ENCODE data around the gene FGR.
"Not testable (repeated sequence)": the region's sequence is repeated elsewhere in the genome, so short reads cannot be mapped to it uniquely, and the experiment has no call there.

Gene FGR
- total RNA-seq, result 0.13 to 0.31 reads per million in 2 donors

GRCh38 chr1:27634985-27635367, at the start of gene FGR:
FGR (minus strand) TSS chr1:27635185; CDS start chr1:27623916, 11,269 bp downstream.
- DNase-seq, result no peak

DNA sequence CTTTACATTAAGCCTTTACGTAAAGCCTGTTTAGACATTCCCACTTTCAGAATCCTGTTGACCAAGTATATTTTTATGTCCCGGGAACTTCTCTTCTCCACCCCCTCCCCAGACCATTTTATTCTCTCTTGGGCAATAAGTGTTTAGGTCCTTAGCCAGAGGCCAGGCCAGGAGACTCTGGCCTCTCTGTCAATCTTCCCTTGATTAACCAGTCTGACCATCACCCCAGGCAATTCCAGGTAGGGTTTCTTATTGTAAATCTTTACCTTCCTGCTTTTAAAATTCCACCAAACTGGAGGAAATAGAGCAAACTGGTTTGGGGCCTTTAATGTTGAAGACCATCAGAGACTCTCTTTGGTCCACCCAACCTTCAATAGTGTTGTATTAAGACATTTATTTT, 49.2 kb upstream of the FGR start:
- no peak for DNase-seq

GRCh38 chr1:27682351-27682944, 47.5 kb upstream of the FGR start:
- DNase-seq, result no peak

- not testable (repeated sequence) for DNase-seq
Observed at GRCh38 chr1:27681580-27681979, 46.6 kb upstream of the FGR start.

DNA sequence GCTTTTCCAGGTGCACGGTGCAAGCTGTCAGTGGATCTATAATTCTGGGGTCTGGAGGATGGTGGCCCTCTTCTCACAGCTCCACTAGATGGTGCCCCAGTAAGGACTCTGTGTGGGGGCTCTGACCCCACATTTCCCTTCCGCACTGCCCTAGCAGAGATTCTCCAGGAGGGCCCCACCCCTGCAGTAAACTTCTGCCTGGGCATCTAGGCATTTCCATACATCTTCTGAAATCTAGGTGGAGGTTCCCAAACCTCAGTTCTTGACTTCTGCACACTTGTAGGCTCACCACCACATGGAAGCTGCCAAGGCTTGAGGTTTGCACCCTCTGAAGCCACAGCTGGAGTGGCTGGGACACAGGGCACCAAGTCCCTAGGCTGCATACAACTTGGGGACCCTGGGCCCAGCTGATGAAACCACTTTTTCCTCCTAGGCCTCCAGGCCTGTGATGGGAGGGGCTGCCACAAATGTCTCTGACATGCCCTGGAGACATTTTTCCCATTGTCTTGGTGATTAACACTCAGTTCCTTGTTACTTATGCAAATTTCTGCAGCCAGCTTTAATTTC, 45.3 kb upstream of the FGR start:
- DNase-seq, result not testable (repeated sequence)

DNA sequence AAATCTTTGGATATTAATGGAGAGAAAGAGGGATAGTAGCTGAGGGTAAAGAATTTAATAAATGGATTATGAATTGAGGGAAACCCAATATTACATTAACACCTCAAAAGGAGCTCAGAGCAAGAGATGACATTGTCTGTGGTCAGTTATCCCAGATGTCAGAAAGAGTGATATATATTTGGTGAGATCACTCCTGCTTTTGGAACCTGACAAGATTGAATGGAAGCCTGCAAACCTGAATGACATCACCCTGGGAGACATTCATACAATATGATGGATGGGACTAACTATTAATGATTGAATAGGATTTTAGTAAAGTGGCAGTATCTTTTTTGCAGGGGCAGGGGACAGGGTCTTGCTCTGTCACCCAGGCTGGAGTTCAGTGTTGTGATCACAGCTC, 43.8 kb upstream of the FGR start:
- no peak for DNase-seq

DNA sequence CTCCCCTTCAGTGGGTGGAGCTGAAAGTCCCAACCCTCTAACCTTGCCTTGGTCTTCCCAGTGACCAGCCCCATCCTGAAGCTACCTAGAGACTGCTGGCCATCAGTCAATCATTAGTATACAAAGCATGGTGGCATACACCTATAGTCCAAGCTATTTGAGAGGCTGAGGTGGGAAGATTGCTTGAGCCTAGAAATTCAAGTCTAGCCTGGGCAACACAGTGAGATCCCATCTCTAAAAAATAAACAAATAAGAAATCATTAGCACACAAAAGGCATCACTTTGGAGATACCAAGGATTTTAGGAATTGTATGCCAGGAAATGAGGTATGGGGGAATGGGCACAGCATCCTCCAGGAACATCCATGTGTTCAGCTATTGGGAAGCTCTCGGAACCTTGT, 41.4 kb upstream of the FGR start:
- DNase-seq, result no peak

DNA sequence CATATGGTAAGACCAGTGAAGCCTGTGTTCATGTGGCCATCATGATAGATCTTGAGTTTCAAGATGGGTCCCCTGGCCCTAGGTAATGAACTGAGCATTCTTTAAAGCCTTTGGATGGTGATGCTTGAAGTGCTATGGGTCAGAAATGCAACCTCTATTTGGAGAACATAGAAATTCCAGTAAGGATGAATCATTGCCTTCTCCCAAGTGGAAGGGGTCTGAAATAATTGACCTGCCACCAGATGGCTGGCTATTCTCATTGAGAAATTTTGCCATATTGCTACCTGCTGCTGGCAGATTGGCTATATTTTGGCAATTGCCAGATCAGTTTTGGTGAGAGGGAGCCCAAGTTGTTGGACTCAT, 37.7 kb upstream of the FGR start:
- no peak for DNase-seq

DNA sequence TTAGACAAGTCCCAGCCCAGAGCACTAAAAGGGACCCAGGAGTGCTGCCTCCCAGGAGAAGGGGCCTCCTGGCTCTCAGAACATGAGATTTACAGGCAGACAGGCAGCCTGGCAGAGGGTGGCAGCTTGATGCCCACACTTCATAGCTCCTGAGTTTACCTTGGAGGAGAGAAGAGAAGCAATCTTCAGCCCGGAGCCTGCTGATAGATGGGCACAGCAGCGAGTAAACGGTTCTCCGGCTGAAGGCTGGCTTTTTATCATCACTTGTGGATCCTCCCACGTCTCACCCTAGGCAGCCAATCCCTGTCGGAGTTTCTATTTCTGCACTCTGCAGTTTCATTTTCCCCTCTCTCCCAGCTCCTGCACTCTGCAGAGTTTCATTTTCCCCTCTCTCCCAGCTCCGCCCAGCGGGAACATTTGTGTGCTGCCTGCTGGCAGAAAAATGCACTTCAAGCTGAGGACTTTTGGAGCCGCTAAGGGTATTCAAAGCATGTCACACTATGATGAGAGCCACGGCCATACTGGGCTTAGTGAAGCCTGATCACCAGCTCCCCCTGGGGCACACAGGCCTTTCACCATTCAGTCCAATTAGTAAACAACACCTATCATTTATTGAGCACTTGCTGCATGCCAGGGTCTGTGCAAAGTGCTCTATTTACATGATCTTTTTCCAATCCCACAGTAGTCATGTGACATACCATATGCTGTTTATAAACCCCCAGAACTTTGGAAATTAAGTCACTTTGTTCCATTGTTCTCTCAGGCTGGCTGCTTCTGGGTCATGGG, 37.2 kb upstream of the FGR start, which contains the start of gene IFI6:
Gene IFI6 (minus strand): TSS at position 229 of the 786 bp plus-strand sequence. CDS start 2,878 bp downstream, outside the sequence.
- DNase-seq, result peak; percentile 41 to 91 (median 67)

GRCh38 chr1:27669876-27670275, 34.9 kb upstream of the FGR start:
- no peak for DNase-seq

DNA sequence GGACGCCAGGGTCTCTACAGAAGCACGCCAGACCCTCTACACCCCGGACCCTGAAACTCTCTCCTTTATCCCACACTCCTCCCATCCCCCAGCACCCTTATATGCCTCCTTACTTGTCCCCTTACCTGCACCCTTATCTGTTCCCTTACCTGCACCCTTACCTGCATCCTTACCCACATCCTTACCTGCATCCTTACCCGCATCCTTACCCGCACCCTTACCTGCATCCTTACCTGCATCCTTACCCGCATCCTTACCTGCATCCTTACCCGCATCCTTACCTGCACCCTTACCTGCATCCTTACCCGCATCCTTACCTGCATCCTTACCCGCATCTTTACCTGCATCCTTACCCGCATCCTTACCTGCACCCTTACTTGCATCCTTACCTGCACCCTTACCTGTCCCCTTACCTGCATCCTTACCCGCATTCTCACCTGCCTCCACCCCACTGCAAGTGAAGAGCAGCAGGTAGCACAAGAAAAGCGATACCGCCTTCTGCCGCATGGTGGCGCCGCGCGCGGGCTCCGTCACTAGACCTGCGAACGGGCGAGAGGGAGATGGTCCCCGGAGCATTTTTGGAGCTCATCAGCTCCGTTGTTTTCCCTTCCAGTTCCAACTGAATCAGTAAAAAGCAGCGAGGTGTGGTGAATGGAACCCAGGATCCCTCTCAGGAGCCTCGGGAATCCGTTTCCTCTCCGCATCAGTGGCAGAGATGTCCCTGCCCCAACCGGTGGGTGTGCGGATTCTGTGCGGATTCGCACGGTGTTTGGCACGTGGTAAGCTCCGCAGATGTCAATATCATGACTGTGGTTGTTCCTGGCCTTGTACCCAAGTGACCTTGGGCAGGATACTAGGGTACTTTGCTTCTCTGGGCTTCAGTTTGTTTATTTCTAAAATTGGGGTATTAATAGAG, 34.1 kb upstream of the FGR start:
- DNase-seq, result peak; percentile 69 to 87 (median 78)

- no peak for DNase-seq
Observed at GRCh38 chr1:27668121-27668807, 33.3 kb upstream of the FGR start.

DNA sequence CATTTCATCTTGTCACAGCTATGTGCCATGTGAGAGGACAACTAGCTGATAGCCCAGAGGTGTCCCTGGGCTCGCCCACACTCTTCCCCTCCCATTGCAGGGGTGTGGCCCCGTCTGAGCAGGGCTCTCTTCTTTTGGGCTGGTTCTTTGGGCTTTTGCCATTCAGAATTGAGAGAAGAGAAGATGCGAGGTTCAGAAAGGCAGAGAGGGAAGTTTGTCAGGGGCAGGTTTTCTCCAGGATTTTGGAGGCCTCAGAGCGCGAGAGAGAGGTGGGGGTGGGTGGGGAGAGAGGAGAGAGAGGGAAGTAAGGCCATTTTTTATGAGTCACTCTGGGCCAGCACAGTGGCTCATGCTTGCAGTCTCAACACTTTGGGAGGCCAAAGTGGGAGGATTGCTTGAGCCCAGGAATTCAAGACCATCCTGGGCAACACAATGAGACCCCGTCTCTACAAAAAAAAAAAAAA, 31.8 kb upstream of the FGR start:
- no peak for DNase-seq

- no peak for DNase-seq
Observed at GRCh38 chr1:27666294-27666693, 31.3 kb upstream of the FGR start.

- DNase-seq, result no peak
Observed at GRCh38 chr1:27665016-27665651, 30.1 kb upstream of the FGR start.

DNA sequence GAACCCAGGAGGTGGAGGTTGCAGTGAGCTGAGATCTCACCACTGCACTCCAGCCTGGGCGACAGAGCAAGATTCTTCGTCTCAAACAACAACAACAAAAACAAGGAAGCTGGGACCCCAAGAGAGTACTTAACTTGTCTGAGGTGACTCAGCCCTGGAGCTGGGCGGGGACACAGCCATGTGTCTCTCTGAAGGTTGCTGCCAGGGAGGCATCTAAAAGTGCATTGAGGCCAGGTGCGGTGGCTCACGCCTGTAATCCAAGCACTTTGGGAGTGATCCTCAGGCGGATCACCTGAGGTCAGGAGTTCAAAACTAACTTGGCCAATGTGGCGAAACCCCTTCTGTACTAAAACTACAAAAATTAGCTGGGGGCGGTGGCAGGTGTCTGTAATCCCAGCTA, 29.3 kb upstream of the FGR start:
- no peak for DNase-seq

GRCh38 chr1:27662707-27663393, 27.9 kb upstream of the FGR start:
- peak; percentile 74 to 92 (median 80) for DNase-seq

DNA sequence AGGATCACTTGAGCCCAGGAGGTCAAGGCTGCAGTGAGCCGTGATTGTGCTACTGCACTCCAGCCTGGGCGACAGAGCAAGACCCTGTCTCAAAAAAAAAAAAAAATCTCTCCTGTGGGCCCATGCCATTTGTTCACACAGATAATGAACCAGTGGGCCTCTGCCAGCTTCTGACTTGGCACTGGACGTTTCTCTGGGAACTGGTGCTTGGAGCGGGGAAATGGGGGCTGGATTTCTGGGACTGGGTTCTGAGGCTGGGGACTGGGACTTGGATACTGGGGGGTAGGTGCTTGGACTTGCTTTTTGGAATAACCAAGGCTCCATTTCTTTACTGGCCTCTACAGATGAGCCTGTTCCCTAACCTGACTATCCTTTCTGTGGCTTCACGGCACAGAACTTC, 27.3 kb upstream of the FGR start:
- no peak for DNase-seq

DNA sequence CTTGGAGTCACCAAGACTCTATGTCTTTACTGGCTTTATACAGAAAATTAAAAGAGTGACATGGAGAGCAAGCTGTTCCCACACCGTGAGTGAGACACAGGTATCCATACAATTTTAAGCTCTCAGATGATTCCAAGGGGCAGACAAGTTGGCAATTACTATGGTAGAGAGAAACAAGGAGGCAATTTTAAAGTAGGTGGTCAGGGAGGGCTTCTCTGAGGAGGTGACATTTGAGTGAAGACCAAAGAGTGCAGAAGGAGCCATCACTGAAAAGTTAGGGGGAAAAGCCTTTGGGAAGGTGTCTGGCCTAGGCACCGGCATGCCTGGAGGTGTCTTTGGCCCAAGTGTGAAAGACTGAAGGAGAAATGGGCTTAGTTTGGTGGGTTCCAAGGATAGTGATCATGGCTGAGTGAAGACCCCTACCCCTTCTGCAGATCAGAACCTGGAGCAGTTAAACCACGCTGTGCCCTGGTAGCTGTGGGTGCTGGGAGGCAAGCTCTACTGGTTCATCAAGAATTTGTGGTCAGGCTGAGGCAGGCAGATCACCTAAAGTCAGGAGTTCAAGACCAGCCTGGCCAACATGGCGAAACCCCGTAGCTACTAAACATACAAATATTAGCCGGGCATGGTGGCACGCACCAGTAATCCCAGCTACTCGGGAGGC, 26.6 kb upstream of the FGR start:
- DNase-seq, result no peak

DNA sequence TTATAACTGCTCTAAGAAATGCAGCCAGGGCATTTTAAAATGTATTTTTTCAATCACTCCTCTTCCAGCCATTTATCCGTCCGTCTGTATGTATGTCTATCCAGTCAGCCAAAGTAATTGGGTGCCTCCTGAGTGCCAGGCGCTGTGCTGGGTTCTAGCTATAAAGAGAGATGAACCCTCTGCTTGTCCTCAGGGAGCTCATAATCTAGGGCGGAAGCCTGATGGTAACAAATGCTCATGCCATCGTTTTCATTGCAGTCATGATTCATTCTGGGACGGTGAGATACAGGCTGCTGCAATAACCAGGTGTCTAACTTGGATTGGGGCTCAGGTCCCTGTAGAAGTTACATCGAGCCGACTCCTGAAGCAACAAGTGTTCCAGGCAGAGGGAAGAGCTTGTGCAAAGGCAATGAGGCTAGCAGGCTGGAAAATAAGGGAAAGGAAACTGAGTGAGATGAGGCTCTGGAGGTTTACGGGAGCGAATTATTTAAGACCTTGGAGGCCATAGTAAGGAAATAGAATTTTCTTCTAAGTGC, 25.4 kb upstream of the FGR start:
- peak in 1 of 5 experiments; percentile 40 for DNase-seq

All from T-helper 2 cell (primary cell).